ENCODE measurements around the gene BTAF1. TPM values are rescaled to one million over a fixed set of nuclear protein-coding genes. Genes with fewer than 3 reads are reported as not detected.

Gene BTAF1
- total RNA-seq, 1 experiment from 2014 or later: 49.6 TPM

DNA sequence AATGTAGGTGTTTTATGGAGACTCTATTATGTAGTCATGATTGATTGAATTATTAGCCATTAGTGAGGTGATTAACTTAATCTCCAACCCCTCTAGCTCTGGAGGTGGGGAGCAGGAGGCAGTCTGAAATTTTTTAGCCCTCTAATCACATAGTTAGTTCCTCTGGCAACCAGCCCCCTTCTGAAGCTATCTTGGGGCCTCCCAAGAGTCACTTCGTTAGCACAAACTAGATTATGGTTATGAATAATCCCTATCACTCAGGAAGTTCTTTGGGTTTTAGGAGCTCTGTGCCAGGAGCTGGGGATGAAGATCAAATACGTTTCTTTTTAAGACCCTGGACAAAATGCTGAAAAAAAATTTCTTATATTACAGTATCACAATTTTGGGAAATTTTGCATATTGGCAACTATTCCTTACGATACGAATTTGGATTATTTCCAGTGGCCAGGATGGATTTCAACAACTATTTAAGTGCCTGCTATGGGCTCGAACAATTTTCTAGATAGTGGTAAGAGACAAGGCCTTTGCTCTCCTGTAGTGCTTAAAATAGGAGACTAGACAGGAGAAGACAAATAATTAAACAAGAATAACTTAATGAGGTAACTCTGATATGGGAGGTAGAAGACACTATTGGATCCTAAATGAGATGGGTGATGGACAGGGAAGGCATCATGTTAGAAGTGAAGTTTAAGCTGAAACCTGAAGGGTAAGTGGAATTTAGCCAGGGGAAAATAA, 52.9 kb downstream of the BTAF1 start (continued):
- TF ChIP-seq, protein P1, sequence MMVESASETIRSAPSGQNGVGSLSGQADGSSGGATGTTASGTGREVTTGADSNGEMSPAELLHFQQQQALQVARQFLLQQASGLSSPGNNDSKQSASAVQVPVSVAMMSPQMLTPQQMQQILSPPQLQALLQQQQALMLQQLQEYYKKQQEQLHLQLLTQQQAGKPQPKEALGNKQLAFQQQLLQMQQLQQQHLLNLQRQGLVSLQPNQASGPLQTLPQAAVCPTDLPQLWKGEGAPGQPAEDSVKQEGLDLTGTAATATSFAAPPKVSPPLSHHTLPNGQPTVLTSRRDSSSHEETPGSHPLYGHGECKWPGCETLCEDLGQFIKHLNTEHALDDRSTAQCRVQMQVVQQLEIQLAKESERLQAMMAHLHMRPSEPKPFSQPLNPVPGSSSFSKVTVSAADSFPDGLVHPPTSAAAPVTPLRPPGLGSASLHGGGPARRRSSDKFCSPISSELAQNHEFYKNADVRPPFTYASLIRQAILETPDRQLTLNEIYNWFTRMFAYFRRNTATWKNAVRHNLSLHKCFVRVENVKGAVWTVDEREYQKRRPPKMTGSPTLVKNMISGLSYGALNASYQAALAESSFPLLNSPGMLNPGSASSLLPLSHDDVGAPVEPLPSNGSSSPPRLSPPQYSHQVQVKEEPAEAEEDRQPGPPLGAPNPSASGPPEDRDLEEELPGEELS (CRISPR knock-in tag; IDR thresholded peaks at IDR 0.05): no peak
- TF ChIP-seq E2F1 (CRISPR knock-in tag; IDR thresholded peaks at IDR 0.05) (no peak), EMX1 (CRISPR knock-in tag; IDR thresholded peaks at IDR 0.05) (no peak), GRHL2 (CRISPR knock-in tag; IDR thresholded peaks at IDR 0.05; ENCODE audit: insufficient replicate concordance, severe bottlenecking) (no peak), CREM (CRISPR knock-in tag; IDR thresholded peaks at IDR 0.05) (no peak), ETV6 (CRISPR knock-in tag; IDR thresholded peaks at IDR 0.05) (no peak), NR2C2 (CRISPR knock-in tag; IDR thresholded peaks at IDR 0.05) (no peak), TEAD4 (CRISPR knock-in tag; IDR thresholded peaks at IDR 0.05) (no peak), ZNF219 (CRISPR knock-in tag; IDR thresholded peaks at IDR 0.05; ENCODE audit: borderline replicate concordance) (no peak)
- TF ChIP-seq, protein P2, sequence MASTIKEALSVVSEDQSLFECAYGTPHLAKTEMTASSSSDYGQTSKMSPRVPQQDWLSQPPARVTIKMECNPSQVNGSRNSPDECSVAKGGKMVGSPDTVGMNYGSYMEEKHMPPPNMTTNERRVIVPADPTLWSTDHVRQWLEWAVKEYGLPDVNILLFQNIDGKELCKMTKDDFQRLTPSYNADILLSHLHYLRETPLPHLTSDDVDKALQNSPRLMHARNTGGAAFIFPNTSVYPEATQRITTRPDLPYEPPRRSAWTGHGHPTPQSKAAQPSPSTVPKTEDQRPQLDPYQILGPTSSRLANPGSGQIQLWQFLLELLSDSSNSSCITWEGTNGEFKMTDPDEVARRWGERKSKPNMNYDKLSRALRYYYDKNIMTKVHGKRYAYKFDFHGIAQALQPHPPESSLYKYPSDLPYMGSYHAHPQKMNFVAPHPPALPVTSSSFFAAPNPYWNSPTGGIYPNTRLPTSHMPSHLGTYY (CRISPR knock-in tag; IDR thresholded peaks at IDR 0.05): no peak
- TF ChIP-seq, protein P3, sequence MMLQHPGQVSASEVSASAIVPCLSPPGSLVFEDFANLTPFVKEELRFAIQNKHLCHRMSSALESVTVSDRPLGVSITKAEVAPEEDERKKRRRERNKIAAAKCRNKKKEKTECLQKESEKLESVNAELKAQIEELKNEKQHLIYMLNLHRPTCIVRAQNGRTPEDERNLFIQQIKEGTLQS (CRISPR knock-in tag; conservative IDR thresholded peaks at IDR 0.05): no peak

DNA sequence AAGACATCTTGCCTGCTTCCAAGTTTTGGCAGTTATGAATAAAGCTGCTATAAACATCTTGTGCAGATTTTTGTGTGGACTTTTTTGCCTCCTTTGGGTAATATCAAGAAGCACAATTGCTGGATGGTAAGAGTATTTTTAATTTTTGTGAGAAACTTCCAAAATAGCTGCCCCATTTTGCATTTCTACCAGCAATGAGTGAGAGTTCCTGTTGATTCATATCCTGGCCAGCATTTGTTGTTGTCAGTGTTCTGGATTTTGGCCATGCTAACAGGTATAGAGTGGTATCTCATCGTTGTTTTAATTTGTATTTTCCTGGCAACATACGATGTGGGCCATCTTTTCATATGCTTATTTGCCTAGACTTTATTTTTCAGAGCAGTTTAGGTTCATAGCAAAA, 53.9 kb downstream of the BTAF1 start:
- no peak for DNase-seq (ENCODE audit: low spot score)
- Mint-ChIP-seq H3K27me3 (ENCODE audit: low read depth) (no peaks in the 10 kb centered on the region), H3K9me3 (no peaks in the 10 kb centered on the region), H3K36me3 (peaks cover 17% of the 10 kb centered on the region), H3K4me1 (no peaks in the 10 kb centered on the region), H3K27ac (no peak overlapping the region), H3K4me3 (no peak overlapping the region)
- CTCF ChIA-PET: no interaction called here
- ATAC-seq: no peak
- TF ChIP-seq ZNF396 (CRISPR knock-in tag; IDR thresholded peaks at IDR 0.05; ENCODE audit: borderline replicate concordance) (no peak), NR1H2 (CRISPR knock-in tag; IDR thresholded peaks at IDR 0.05) (no peak), JAZF1 (CRISPR knock-in tag; IDR thresholded peaks at IDR 0.05) (no peak), AFF4 (CRISPR knock-in tag; IDR thresholded peaks at IDR 0.05; ENCODE audit: borderline replicate concordance) (no peak)
- POLR2A ChIA-PET: no interaction called here

DNA sequence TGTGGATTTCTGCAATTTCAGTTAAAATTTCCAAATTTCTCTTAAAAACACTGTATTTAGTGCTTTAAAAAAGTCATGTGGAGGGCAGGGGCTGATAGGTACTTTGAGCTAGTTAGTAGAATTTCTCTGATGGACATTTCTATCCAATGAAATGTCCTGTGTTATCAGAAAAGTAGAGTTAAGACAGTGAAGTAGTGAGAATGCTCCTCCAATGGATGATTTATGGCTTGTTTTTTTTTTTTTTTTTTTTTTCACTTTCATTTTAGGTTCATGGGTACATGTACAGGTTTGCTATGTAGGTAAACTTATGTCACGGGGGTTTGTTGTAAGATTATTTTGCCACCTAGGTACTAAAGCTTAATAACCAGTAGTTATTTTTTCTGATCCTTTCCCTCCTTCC, 55.0 kb downstream of the BTAF1 start:
- ATAC-seq: no peak
- Mint-ChIP-seq H3K27ac (no peak overlapping the region), H3K4me3 (no peak overlapping the region), H3K4me1 (no peaks in the 10 kb centered on the region), H3K9me3 (no peaks in the 10 kb centered on the region), H3K27me3 (ENCODE audit: low read depth) (no peaks in the 10 kb centered on the region), H3K36me3 (peaks cover 27% of the 10 kb centered on the region)
- ChIA-PET CTCF (no interaction called here), POLR2A (no interaction called here)
- no peak for DNase-seq (ENCODE audit: low spot score)
- TF ChIP-seq NR1H2 (CRISPR knock-in tag; IDR thresholded peaks at IDR 0.05) (no peak), CBFB (CRISPR knock-in tag; IDR thresholded peaks at IDR 0.05; ENCODE audit: low read depth) (no peak), SMAD4 (CRISPR knock-in tag; IDR thresholded peaks at IDR 0.05) (no peak)
- TF ChIP-seq, protein P4, sequence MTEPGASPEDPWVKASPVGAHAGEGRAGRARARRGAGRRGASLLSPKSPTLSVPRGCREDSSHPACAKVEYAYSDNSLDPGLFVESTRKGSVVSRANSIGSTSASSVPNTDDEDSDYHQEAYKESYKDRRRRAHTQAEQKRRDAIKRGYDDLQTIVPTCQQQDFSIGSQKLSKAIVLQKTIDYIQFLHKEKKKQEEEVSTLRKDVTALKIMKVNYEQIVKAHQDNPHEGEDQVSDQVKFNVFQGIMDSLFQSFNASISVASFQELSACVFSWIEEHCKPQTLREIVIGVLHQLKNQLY (CRISPR knock-in tag; IDR thresholded peaks at IDR 0.05): no peak
- TF ChIP-seq, protein P5, sequence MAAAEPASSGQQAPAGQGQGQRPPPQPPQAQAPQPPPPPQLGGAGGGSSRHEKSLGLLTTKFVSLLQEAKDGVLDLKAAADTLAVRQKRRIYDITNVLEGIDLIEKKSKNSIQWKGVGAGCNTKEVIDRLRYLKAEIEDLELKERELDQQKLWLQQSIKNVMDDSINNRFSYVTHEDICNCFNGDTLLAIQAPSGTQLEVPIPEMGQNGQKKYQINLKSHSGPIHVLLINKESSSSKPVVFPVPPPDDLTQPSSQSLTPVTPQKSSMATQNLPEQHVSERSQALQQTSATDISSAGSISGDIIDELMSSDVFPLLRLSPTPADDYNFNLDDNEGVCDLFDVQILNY (CRISPR knock-in tag; IDR thresholded peaks at IDR 0.05): no peak
- TF ChIP-seq, protein P6, sequence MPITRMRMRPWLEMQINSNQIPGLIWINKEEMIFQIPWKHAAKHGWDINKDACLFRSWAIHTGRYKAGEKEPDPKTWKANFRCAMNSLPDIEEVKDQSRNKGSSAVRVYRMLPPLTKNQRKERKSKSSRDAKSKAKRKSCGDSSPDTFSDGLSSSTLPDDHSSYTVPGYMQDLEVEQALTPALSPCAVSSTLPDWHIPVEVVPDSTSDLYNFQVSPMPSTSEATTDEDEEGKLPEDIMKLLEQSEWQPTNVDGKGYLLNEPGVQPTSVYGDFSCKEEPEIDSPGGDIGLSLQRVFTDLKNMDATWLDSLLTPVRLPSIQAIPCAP (CRISPR knock-in tag; IDR thresholded peaks at IDR 0.05): no peak
- TF ChIP-seq, protein P7, sequence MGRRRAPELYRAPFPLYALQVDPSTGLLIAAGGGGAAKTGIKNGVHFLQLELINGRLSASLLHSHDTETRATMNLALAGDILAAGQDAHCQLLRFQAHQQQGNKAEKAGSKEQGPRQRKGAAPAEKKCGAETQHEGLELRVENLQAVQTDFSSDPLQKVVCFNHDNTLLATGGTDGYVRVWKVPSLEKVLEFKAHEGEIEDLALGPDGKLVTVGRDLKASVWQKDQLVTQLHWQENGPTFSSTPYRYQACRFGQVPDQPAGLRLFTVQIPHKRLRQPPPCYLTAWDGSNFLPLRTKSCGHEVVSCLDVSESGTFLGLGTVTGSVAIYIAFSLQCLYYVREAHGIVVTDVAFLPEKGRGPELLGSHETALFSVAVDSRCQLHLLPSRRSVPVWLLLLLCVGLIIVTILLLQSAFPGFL (CRISPR knock-in tag; IDR thresholded peaks at IDR 0.05; ENCODE audit: borderline replicate concordance): no peak
